ENCODE measurements around the gene GPI.

DNA sequence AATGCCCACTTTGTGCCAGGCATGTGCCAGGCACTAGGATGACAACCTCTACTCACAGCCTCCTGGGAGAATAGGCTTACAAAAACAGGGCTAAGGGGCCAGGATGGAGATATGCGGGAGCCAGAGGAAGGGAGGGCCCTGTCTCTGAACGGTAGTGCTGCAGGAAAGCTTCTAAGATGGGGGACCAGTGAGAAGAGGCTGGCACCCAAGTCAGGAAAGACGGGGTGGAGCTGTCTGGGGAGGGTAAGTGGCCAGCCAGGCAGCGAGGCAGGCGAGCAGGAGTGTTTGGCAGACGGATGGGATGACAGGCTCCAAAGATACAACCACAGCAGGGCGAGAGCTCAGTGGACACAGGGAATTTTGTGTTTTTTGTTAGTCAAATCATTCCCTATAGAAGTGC, 44.7 kb upstream of the GPI start:
- TF ChIP-seq CTCF (conservative IDR thresholded peaks at IDR 0.05; ENCODE audit: low read depth, low read length): no peak
- TF ChIP-seq EZH2 (IDR thresholded peaks at IDR 0.05; ENCODE audit: low read length, unreplicated experiment): no peak

Measured in PC-3 (cell line).